GM18951 (cell line): ENCODE results near the gene BRMS1L.

Experiments
- POLR2A ChIP-seq: IDR thresholded peaks from 4 replicates; pipeline ENCODE4 v1.6.1; 2011; ENCODE audit warnings: mild to moderate bottlenecking; ENCODE audit not compliant: insufficient read length, insufficient read depth; ENCODE audit errors: extremely low read depth
- in situ Hi-C: fragments of 300-500 bp; cut with MboI; formaldehyde crosslinking; loops from one replicate; pipeline ENCODE4 v1.12.0; 2022; ENCODE audit warnings: low sequenced_read_pairs, mixed read lengths, inconsistent platforms; ENCODE audit not compliant: unreplicated experiment

BRMS1L gene

DNA sequence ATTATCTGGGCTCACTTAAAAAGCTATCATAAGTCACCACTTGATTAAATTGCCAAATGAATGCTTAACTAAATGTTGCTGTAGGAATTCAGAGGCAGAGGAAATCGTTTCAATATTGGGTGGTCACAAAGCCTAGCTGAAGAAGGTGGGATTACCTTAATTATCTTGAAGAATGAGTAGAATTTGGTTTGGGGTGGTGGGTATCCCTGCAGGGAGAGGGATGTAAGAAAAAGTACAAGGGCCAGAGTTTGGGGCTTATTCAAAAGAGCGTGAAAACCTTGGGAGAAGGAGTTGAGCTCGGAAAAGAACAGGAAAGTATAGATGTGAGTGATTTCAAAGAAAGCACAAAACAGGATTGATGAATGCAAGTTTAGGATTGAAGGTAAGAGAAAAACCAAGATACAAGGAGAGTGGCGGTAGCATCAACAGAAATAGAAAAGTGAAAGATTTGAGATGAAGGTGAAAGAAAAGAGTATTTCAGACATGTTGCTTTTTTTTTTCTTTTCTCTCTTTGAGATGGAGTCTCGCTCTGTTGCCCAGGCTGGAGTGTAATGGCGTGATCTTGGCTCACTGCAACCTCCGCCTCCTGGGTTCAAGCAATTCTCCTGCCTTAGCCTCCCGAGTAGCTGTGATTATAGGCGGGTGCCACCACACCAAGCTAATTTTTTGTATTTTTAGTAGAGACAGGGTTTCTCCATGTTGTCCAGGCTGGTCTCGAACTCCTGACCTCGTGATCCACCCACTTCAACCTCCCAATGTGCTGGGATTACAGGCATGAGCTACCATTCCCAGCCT is 1.7 kb downstream of the BRMS1L start:
- in situ Hi-C loops, result no loop called here
- no peak for TF ChIP-seq POLR2A

DNA sequence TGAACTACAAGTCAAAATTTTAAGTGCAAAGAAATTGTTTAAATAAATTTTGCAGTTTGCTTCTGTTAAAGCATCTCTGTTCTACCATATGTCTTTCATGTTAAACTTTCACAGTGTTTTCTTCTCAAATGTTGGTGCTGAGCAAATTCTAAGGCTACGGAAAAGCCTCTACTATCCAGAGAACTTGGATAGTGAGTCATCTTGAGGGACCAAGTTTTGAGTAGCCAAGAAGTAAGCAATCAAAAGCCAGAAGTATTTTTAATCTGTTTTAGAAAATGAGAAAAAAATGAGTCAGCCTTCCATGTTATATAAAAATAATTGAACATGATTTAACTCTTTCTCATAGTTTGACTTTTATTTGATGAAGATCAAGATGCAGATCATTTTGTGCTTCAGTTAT is 3.3 kb downstream of the BRMS1L start:
- TF ChIP-seq POLR2A, result no peak
- in situ Hi-C loops, result no loop called here

DNA sequence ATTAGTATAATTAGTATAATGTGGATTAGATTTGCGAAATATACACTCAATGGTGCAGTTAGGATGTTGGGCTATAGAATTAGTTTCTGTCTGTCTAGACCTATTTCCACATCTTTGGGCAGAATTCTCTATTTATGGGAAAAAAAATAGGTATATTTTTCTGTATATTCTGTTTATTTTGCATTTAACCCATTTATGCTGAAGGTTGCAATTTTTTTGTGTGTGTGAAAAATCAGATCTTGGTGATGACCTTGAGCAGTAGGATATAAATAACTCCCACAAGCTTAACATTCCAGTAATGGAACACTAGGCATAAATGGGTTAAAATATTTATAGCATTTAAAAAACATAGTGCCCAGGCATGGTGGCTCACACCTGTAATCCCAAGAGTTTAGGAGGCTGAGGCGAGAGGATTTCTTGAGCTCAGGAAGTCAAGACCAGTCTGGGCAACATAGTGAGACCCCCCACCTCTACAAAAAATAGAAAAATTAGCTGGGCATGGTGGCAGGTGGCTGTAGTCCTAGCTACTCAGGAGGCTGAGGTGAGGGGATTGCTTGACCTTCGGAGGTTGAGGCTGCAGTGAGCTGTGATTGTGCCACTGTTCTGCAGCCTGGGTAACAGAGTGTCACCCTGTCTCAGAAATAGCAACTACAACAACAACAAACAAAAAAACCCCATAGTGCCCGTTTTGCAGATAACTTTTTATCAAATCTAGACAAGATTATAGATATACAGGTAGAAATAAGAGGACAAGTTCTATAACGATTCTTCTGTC is 9.3 kb downstream of the BRMS1L start:
- no peak for TF ChIP-seq POLR2A

DNA sequence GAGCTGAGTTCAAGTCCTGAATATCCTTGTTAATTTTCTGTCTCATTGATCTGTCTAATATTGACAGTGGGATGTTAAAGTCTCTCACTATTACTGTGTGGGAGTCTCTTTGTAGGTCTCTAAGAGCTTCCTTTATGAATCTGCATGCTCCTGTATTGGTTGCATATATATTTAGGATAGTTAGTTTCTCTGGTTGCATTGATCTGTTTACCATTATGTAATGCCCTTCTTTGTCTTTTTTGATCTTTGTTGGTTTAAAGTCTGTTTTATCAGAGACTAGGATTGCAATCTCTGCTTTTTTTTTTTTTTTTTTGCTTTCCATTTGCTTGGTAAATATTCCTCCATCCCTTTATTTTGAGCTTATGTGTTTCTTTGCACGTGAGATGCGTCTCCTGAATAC is 15.6 kb downstream of the BRMS1L start:
- in situ Hi-C loops, result loop anchor here (10.0 kb wide), 1 partner anchor 1767 kb away; no protein-coding TSS in a partner anchor

More for the DNA sequence above, 9.3 kb downstream of the BRMS1L start:
- in situ Hi-C loops, result no loop called here

DNA sequence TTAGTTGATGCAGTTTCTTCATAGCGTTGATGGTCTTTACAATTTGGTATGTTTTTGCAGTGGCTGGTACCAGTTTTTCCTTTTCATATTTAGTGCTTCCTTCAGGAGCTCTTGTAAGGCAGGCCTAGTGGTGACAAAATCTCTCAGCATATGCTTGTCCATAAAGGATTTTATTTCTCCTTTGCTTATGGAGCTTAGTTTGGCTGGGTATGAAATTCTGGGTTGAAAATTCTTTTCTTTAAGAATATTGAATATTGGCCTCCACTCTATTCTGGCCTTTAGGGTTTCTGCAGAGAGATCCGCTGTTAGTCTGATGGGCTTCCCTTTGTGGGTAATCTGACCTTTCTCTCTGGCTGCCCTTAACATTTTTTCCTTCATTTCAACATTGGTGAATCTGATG is 16.1 kb downstream of the BRMS1L start:
- in situ Hi-C loops, result loop anchor here (10.0 kb wide), 1 partner anchor 1767 kb away; no protein-coding TSS in a partner anchor

DNA sequence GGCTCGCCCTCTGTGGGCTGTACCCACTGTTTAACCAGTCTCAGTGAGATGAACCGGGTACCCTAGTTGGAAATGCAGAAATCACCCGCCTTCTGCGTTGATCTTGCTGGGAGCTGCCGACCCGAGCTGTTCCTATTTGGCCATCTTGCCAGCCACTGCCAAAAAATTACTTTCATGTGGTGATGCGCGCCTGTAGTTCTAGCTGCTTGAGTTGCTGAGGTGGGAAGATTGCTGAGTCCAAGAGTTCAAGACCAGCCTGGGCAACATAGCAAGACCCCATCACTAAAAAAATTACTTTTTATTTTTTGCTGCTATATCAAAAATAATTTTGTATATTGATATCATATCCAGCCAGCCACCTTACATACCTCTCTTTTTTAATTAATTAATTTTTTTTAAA is 18.4 kb downstream of the BRMS1L start:
- no peak for TF ChIP-seq POLR2A
- in situ Hi-C loops, result loop anchor here (10.0 kb wide), 1 partner anchor 1770 kb away; no protein-coding TSS in a partner anchor

DNA sequence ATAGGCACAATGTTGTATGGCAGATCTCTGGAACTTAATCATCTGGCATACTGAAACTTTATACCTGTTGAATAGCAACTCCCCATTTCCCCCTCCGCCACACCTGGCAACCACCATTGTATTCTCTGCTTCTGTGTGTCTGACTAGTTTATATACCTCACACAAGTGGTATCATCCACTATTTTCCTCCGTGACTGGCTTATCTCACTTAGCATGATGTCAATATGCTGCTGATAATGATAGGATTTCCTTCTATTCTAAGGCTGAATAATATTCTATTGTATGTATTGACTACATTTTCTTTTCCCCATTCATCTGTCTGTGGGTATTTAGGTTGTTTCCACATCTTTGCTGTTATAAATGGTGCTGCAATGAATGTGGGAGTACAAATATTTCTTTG is 21.5 kb downstream of the BRMS1L start:
- in situ Hi-C loops, result loop anchor here (10.0 kb wide), 1 partner anchor 1773 kb away; no protein-coding TSS in a partner anchor
- no peak for TF ChIP-seq POLR2A

DNA sequence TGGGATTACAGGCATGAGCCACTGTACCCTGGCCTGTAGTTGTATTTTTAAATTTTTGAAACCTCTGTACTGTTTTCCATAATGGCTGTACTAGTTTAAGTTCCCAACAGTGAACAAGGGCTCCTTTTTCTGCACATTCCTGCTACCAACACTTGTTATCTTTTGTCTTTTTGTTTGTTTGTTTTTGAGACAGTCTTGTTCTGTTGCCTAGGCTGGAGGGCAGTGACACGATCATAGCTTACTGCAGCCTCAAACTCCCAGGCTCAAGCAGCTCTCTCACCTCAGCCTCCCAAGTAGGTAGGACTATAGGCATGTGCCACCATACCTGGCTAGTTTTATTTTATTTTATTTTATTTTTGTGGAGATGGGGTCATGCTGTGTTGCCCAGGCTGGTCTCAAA is 23.0 kb downstream of the BRMS1L start:
- in situ Hi-C loops, result loop anchor here (10.0 kb wide), 1 partner anchor 1774 kb away; no protein-coding TSS in a partner anchor
- TF ChIP-seq POLR2A, result no peak

DNA sequence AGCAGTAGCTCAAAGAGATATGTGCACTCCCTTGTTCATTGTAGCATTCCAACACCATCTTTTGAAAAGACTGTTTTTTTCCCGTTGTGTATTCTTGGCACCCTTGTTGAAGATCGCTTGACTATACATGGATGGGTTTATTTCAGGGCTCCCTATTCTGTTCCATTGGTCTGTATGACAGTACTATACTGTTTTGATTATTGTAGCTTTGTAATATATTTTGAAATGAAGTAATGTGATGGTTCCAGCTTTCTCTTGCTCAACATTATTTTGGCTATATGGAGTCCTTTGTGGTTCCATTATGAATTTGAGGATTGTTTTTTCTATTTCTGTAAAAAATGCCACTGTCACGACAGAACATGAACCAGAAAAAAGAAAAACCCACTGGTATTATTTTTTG is 25.7 kb downstream of the BRMS1L start:
- no peak for TF ChIP-seq POLR2A
- in situ Hi-C loops, result no loop called here

DNA sequence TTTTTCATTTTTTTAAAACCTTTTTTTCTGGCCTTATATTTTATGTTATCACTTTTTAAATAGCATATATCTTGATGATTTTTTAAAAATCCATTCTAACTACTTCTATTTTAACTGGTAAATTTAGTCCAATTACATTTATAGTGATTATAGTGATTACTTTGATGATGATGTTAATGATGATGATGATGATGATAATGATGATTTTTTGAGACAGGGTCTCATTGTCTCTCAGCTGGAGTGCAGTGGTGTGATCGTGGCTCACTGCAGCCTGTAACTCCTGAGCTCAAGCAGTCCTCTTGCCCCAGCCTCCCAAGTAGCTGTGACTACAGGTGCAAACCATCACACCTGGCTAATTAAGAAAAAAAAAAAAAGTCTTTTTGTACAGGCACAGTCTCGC is 27.1 kb downstream of the BRMS1L start:
- TF ChIP-seq POLR2A, result no peak
- in situ Hi-C loops, result no loop called here

DNA sequence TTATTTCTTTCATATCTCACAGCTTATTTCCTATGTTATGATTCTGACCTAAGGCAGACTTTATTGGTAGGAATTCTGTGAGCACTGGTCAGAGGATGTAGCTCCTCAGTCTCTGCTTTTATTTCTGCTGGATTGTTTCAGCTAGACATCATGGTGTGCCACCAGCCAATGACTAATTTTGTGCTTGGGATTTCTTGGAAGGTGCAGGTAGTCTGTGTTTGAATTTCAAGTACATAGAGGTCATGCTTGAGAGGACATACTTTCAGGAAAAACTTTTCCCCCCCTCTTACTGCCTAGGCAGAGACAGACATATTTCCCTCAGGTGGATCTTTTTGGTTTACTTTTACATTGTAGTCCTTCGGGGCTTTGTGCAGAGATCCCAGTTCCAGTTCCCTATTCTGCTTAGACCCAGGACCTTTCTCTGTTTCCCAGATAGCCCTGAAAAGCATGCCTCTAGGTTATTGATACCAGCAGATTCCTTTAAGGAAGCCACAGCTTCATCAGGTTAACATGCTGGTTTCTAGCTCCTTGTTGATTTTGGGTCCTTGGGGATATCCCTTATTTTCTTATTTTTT is 28.6 kb downstream of the BRMS1L start:
- no peak for TF ChIP-seq POLR2A
- in situ Hi-C loops, result no loop called here

DNA sequence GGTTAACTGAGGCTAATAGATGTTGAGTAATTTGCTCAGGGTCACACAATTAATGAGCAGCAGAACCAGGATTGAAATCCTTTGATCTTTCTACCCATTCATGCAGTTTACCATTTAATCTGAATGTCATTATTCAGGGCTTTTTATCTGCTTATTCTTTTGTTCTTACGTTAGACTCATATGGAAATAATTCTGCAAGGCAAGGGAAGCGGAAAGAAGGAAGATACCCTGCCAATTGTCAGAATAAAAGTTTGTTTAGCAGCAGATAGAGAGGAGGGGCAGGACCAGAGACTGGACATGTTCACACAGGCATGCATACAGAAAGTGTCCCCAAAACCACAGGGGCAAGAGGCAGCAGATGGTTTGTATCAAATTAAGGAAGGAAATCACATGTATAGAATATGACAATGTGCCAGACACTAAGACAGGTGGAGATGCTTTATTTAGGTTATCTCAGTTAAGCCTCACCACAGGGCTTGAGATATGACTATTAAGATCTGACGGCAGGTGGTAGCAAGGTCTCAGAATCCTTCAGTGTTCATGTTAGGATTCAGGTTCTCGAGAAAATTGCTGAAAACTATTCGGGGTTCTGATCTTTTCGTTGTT is 29.8 kb downstream of the BRMS1L start:
- in situ Hi-C loops, result no loop called here
- TF ChIP-seq POLR2A, result no peak

DNA sequence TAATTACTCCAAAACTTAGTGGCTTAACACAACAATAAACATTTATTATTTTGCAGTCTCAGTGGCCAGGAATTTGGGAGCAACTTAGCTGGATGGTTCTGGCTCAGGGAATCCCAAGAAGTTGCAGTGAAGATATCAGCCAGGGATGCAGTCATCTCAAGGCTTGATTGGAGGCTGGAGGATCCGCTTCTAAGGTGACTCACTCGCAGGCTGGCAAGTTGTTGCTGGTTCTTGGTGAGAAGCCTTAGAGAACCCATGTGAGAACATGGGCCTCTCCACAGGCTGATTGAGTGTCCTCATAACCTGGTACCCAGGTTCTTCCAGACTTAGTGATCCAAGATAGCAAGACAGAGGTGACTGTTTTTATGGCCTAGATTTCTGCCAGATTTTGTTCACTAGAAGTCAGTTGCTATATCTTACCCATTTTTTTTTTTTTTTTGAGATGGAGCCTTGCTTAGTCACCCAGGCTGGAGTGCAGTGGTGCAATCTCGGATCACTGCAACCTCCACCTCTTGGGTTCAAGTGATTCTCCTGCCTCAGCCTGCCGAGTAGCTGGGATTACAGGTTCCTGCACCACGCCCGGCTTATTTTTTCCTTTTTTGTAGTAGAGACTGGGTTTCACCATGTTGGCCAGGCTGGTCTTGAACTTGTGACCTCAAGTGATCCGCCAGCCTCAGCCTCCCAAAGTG is 32.5 kb downstream of the BRMS1L start:
- in situ Hi-C loops, result no loop called here

More for the DNA sequence above, 32.5 kb downstream of the BRMS1L start:
- no peak for TF ChIP-seq POLR2A
